GM12878 (cell line): ENCODE measurements around the gene IL17B. TPM values are rescaled to one million over a fixed set of nuclear protein-coding genes. Genes with fewer than 3 reads are reported as not detected.

Experiments
- ATAC-seq: fragments of 200-7000 bp; cut with Tn5 transposase; 3 replicates; pipeline ENCODE4 v1.9.1; 2020; ENCODE audit warnings: mild to moderate bottlenecking, moderate library complexity
- BruUV-seq: library from RNA; stranded (reverse); fragments of 400-500 nt; replicated peaks from 2 replicates; lab custom pipeline; 2021; lab: Mats Ljungman, UMichigan
- CTCF ChIA-PET: fragments of 300-600 bp; sonication (Branson Sonifier 250); formaldehyde crosslinking; extraction: SDS; loops from one replicate; lab custom pipeline; 2021; ENCODE audit warnings: inconsistent platforms; lab: Yijun Ruan, JAX
- POLR2A ChIA-PET: fragments of 350-600 bp; formaldehyde crosslinking; extraction: SDS; loops from one replicate; lab custom pipeline; 2021; ENCODE audit warnings: inconsistent platforms; lab: Charles Lee
- RAD21 ChIA-PET: fragments of 300-600 bp; sonication (Branson Sonifier 250); formaldehyde crosslinking; loops from one replicate; lab custom pipeline; 2023; ENCODE audit warnings: antibody characterized with exemption; ENCODE audit not compliant: unreplicated experiment; lab: Charles Lee
- SMC1A ChIA-PET: fragments of 300-600 bp; sonication (Branson Sonifier 250); formaldehyde crosslinking; loops from one replicate; lab custom pipeline; 2023; ENCODE audit not compliant: unreplicated experiment, uncharacterized antibody; lab: Charles Lee
- DNase-seq: peaks from one replicate; pipeline ENCODE4 v3.0.0-alpha.2; 2011; ENCODE audit warnings: low read depth, low spot score
- FAIRE-seq: peaks from 3 replicates; lab custom pipeline; 2011; peaks lifted over from hg19 to GRCh38; lab: Jason Lieb, UNC
- H2AFZ ChIP-seq: 2 replicates; pipeline ENCODE4 v1.6.0; 2011; ENCODE audit warnings: low read depth, low read length, control low read depth; ENCODE audit not compliant: control insufficient read depth
- H3K27ac ChIP-seq: 2 replicates; pipeline ENCODE4 v1.5.1; 2011; ENCODE audit warnings: control low read depth; ENCODE audit not compliant: control insufficient read depth, insufficient read depth
- H3K27me3 ChIP-seq, 2 experiments: replicated peaks in 1 of 2; 2 replicates each; pipeline versions ENCODE4 v1.6.0 to v1.6.1; 2011; ENCODE audit warnings: low read length in 1 of 2; ENCODE audit not compliant: control insufficient read depth in 2 of 2, insufficient read depth in 2 of 2
- H3K36me3 ChIP-seq, 2 experiments: 2 replicates each; pipeline ENCODE4 v1.5.1; 2011; ENCODE audit warnings: low read length in 1 of 2; ENCODE audit not compliant: control insufficient read depth in 2 of 2, insufficient read depth in 2 of 2
- H3K4me1 ChIP-seq: 2 replicates; pipeline ENCODE4 v1.6.1; 2011; ENCODE audit warnings: mild to moderate bottlenecking, low read length, moderate library complexity, mixed read lengths; ENCODE audit not compliant: control insufficient read depth, insufficient read depth
- H3K4me2 ChIP-seq: 2 replicates; pipeline ENCODE4 v1.6.0; 2011; ENCODE audit warnings: control low read depth; ENCODE audit not compliant: control insufficient read depth, insufficient read depth
- H3K4me3 ChIP-seq: fragments of 200-600 bp; sonication (generic); 2 replicates; pipeline ENCODE4 v1.5.1; 2016
- H3K79me2 ChIP-seq: 2 replicates; pipeline ENCODE4 v1.6.0; 2011; ENCODE audit warnings: low read length; ENCODE audit not compliant: control insufficient read depth, insufficient read depth
- H3K9ac ChIP-seq: 2 replicates; pipeline ENCODE4 v1.8.0; 2011; ENCODE audit warnings: low read length, control low read depth, mixed read lengths; ENCODE audit not compliant: control insufficient read depth, insufficient read depth
- H3K9me3 ChIP-seq: replicated peaks from 3 replicates; pipeline ENCODE4 v1.5.1; 2011; ENCODE audit warnings: mild to moderate bottlenecking, low read length; ENCODE audit not compliant: control insufficient read depth, insufficient read depth
- H4K20me1 ChIP-seq: 2 replicates; pipeline ENCODE4 v1.6.0; 2011; ENCODE audit not compliant: control insufficient read depth, insufficient read depth
- CREB1 ChIP-seq: IDR thresholded peaks from 2 replicates; pipeline ENCODE4 v1.6.1; 2012; ENCODE audit warnings: low read depth, mild to moderate bottlenecking, inconsistent platforms
- E4F1 ChIP-seq: fragments of 450-650 bp; IDR thresholded peaks from 2 replicates; pipeline ENCODE4 v1.6.1; 2018; ENCODE audit warnings: borderline replicate concordance, mild to moderate bottlenecking; ENCODE audit not compliant: partially characterized antibody
- EED ChIP-seq: sonication (generic); IDR thresholded peaks from 2 replicates; pipeline ENCODE4 v1.6.1; 2016; ENCODE audit warnings: antibody characterized with exemption, low read depth
- HSF1 ChIP-seq: fragments of 150-350 bp; IDR thresholded peaks from 2 replicates; pipeline ENCODE4 v1.6.1; 2014; ENCODE audit warnings: mild to moderate bottlenecking, low read depth, low read length
- IKZF1 ChIP-seq: fragments of 450-650 bp; conservative IDR thresholded peaks from 2 replicates; pipeline ENCODE4 v1.6.1; 2017; ENCODE audit warnings: antibody characterized with exemption, mild to moderate bottlenecking
- JUND ChIP-seq: IDR thresholded peaks from 2 replicates; pipeline ENCODE4 v1.6.1; 2012; ENCODE audit warnings: low read depth, mild to moderate bottlenecking, low read length, improper control_type of control experiment, moderate library complexity
- MEF2B ChIP-seq: fragments of 450-650 bp; IDR thresholded peaks from 2 replicates; pipeline ENCODE4 v1.6.1; 2018; ENCODE audit warnings: mild to moderate bottlenecking, moderate library complexity; ENCODE audit not compliant: partially characterized antibody, poor library complexity, severe bottlenecking
- NBN ChIP-seq: fragments of 450-650 bp; IDR thresholded peaks from 2 replicates; pipeline ENCODE4 v1.6.1; 2016
- PAX8 ChIP-seq: fragments of 450-650 bp; IDR thresholded peaks from 2 replicates; pipeline ENCODE4 v1.6.1; 2017; ENCODE audit warnings: mild to moderate bottlenecking, moderate library complexity
- RB1 ChIP-seq: fragments of 450-650 bp; formaldehyde crosslinking; IDR thresholded peaks from 2 replicates; pipeline ENCODE4 v1.6.1; 2017; ENCODE audit warnings: mild to moderate bottlenecking, borderline replicate concordance
- STAT3 ChIP-seq: IDR thresholded peaks from 2 replicates; pipeline ENCODE4 v1.6.1; 2011; ENCODE audit warnings: low read depth, low read length, improper control_type of control experiment
- SUPT20H ChIP-seq: IDR thresholded peaks from 2 replicates; pipeline ENCODE4 v1.6.1; 2011; ENCODE audit warnings: low read depth, mild to moderate bottlenecking, low read length, moderate library complexity, borderline replicate concordance; ENCODE audit not compliant: control insufficient read depth
- ZBED1 ChIP-seq: IDR thresholded peaks from 2 replicates; pipeline ENCODE4 v1.6.1; 2016; ENCODE audit warnings: borderline replicate concordance
- ZNF274 ChIP-seq: IDR thresholded peaks from one replicate; pipeline ENCODE4 v1.8.0; 2011; ENCODE audit not compliant: insufficient read length, insufficient read depth
- ZNF384 ChIP-seq: IDR thresholded peaks from 2 replicates; pipeline ENCODE4 v1.6.1; 2012; ENCODE audit warnings: low read depth, mild to moderate bottlenecking, low read length, improper control_type of control experiment, borderline replicate concordance
- ZNF687 ChIP-seq: fragments of 450-650 bp; IDR thresholded peaks from 2 replicates; pipeline ENCODE4 v1.6.1; 2017; ENCODE audit warnings: mild to moderate bottlenecking, moderate library complexity
- WGBS: methylation state at CpG from one replicate; pipeline ENCODE4 v1.1.6; 2016; ENCODE audit warnings: low lambda C conversion rate; ENCODE audit not compliant: insufficient replicate concordance, insufficient coverage; ENCODE audit errors: missing lambda C conversion rate; 5-methylcytosine and 5-hydroxymethylcytosine counted together
- in situ Hi-C: fragments of 300-500 bp; cut with MboI; formaldehyde crosslinking; loops from 9 replicates; pipeline ENCODE4 v1.14.3; 2018; ENCODE audit warnings: mixed read lengths
- intact Hi-C: fragments of 100-400 bp; cut with micrococcal nuclease; formaldehyde crosslinking; loops from one replicate; pipeline ENCODE4 v1.14.2; 2022; ENCODE audit not compliant: unreplicated experiment
- polyA plus RNA-seq, 11 experiments: library from polyadenylated mRNA; depleted of rRNA in 4 of 11; unstranded in 6 of 11; stranded (reverse) in 5 of 11; fragments of >200 nt; fragmentation: Nextera tagmentation in 4 of 11; fragmentation: Illumina TruSeq in 1 of 11; extraction: Ambion mirVana in 4 of 11; extraction: Trizol in 1 of 11; gene quantifications; 1 replicate in 1 of 11; 2 replicates in 10 of 11; pipeline versions ENCODE4 v1.2.1 to v1.2.3, GENCODE V29; 2011 to 2016; ENCODE audit warnings: inconsistent platforms in 2 of 11, missing spikeins in 2 of 11, low read depth in 1 of 11
- total RNA-seq, 4 experiments: library from RNA; depleted of rRNA in 3 of 4; stranded (reverse); fragments of >200 nt in 3 of 4; fragmentation: Illumina TruSeq in 1 of 4; extraction: Trizol in 1 of 4; gene quantifications; 2 replicates each; pipeline versions ENCODE4 v1.2.1 to v1.2.3, GENCODE V29; 2013 to 2021

IL17B gene
- total and polyA plus RNA-seq, 10 of the 15 experiments (the other 5 are each of a cell fraction or from before 2014, with no cell fraction given), result not detected

- SMC1A ChIA-PET, result interaction anchor here (0.9 to 2.9 kb wide), 10 partner anchors 14 to 249 kb away, joined by 3 to 25 read pairs (median 6); partner anchors contain the start of gene GRPEL2
- Histone ChIP-seq H3K9me3 (no peaks in the 10 kb centered on the region), H4K20me1 (no peaks in the 10 kb centered on the region), H3K4me1 (no peaks in the 10 kb centered on the region), H3K79me2 (no peaks in the 10 kb centered on the region), H3K27ac (no peak overlapping the region), H3K36me3 (no peaks in the 10 kb centered on the region), H3K27me3 (no peaks in the 10 kb centered on the region), H2AFZ (no peak overlapping the region), H3K4me3 (no peak overlapping the region), H3K4me2 (no peak overlapping the region), H3K9ac (no peak overlapping the region)
- no peak for TF ChIP-seq E4F1
- TF ChIP-seq HSF1, result no peak
- TF ChIP-seq ZNF274, result no peak
- TF ChIP-seq RB1, result no peak
- TF ChIP-seq SUPT20H, result no peak
- TF ChIP-seq ZNF384, result no peak
- no peak for TF ChIP-seq JUND
- TF ChIP-seq NBN, result no peak
- no peak for TF ChIP-seq ZNF687
- TF ChIP-seq STAT3, result no peak
- TF ChIP-seq PAX8, result no peak
- TF ChIP-seq MEF2B, result no peak
- no peak for TF ChIP-seq IKZF1
- no peak for TF ChIP-seq ZBED1
- TF ChIP-seq CREB1, result no peak
- no peak for TF ChIP-seq EED
- in situ Hi-C loops, result no loop called here
- WGBS, result 82% methylated on average over 22 of the region's 22 CpGs
- BruUV-seq, result no TSS peak
- DNase-seq, result no peak
- POLR2A ChIA-PET, result no interaction called here
- ATAC-seq, result no peak
- no peak for FAIRE-seq
- intact Hi-C loops, result loop anchor here (1.0 to 2.0 kb wide), 2 partner anchors 51 to 197 kb away; no protein-coding TSS in a partner anchor
- CTCF ChIA-PET, result interaction anchor here (0.6 to 5.8 kb wide), 30 partner anchors 8 to 602 kb away, joined by 3 to 118 read pairs (median 5); partner anchors contain the start of genes GRPEL2, IL17B and PCYOX1L
- RAD21 ChIA-PET, result interaction anchor here (1.0 to 2.8 kb wide), 10 partner anchors 23 to 250 kb away, joined by 3 to 8 read pairs (median 6); partner anchors contain the start of gene GRPEL2
These were observed 11.0 kb downstream of the IL17B start for GRCh38 chr5:149367972-149368645.
